ENCODE measurements around the gene SKI.
"Not testable (repeated sequence)": the region's sequence is repeated elsewhere in the genome, so short reads cannot be mapped to it uniquely, and the experiment has no call there.

Gene SKI

GRCh38 chr1:2253036-2253796 lies 25.1 kb downstream of the SKI start:
- no peak overlapping the region for H3K27ac ChIP-seq (ENCODE audit: low read depth, low read length)
- H3K36me3 ChIP-seq (ENCODE audit: insufficient read depth, low read length), result peaks cover 4% of the 10 kb centered on the region
- H3K4me3 ChIP-seq (ENCODE audit: low read depth in 1 of 2, low read length in 2 of 2), result no peak overlapping the region
- H3K4me1 ChIP-seq (ENCODE audit: insufficient read depth, low read length), result peaks cover 80% of the 10 kb centered on the region
- H3K9me3 ChIP-seq (ENCODE audit: low read length), result no peaks in the 10 kb centered on the region
- no peaks in the 10 kb centered on the region for H3K27me3 ChIP-seq (ENCODE audit: control insufficient read depth in 1 of 2, insufficient read depth in 2 of 2, low read length in 2 of 2)
- H3K9ac ChIP-seq (ENCODE audit: low read length), result no peak overlapping the region

GRCh38 chr1:2253797-2254480 lies 25.8 kb downstream of the SKI start:
- H3K4me1 ChIP-seq (ENCODE audit: insufficient read depth, low read length), result peaks cover 80% of the 10 kb centered on the region
- H3K9ac ChIP-seq (ENCODE audit: low read length), result no peak overlapping the region
- H3K27ac ChIP-seq (ENCODE audit: low read depth, low read length), result no peak overlapping the region
- H3K9me3 ChIP-seq (ENCODE audit: low read length), result no peaks in the 10 kb centered on the region
- peaks cover 4% of the 10 kb centered on the region for H3K36me3 ChIP-seq (ENCODE audit: insufficient read depth, low read length)
- H3K27me3 ChIP-seq (ENCODE audit: control insufficient read depth in 1 of 2, insufficient read depth in 2 of 2, low read length in 2 of 2), result no peaks in the 10 kb centered on the region
- H3K4me3 ChIP-seq (ENCODE audit: low read depth in 1 of 2, low read length in 2 of 2), result no peak overlapping the region

- H3K9me3 ChIP-seq (ENCODE audit: low read length), result no peaks in the 10 kb centered on the region
- no peak overlapping the region for H3K9ac ChIP-seq (ENCODE audit: low read length)
- H3K4me1 ChIP-seq (ENCODE audit: insufficient read depth, low read length), result peaks cover 80% of the 10 kb centered on the region
- no peak overlapping the region for H3K4me3 ChIP-seq (ENCODE audit: low read depth in 1 of 2, low read length in 2 of 2)
- H3K27ac ChIP-seq (ENCODE audit: low read depth, low read length), result no peak overlapping the region
- H3K27me3 ChIP-seq (ENCODE audit: control insufficient read depth in 1 of 2, insufficient read depth in 2 of 2, low read length in 2 of 2), result no peaks in the 10 kb centered on the region
- H3K36me3 ChIP-seq (ENCODE audit: insufficient read depth, low read length), result peaks cover 4% of the 10 kb centered on the region
Measured at GRCh38 chr1:2255047-2255419, 26.9 kb downstream of the SKI start.

- peaks cover 80% of the 10 kb centered on the region for H3K4me1 ChIP-seq (ENCODE audit: insufficient read depth, low read length)
- H3K9me3 ChIP-seq (ENCODE audit: low read length), result no peaks in the 10 kb centered on the region
- H3K27ac ChIP-seq (ENCODE audit: low read depth, low read length), result no peak overlapping the region
Measured at GRCh38 chr1:2255420-2256369, 27.6 kb downstream of the SKI start.

GRCh38 chr1:2256435-2257244 lies 28.5 kb downstream of the SKI start:
- no peak overlapping the region for H3K27ac ChIP-seq (ENCODE audit: low read depth, low read length)
- H3K9ac ChIP-seq (ENCODE audit: low read length), result no peak overlapping the region
- H3K9me3 ChIP-seq (ENCODE audit: low read length), result no peaks in the 10 kb centered on the region
- H3K4me1 ChIP-seq (ENCODE audit: insufficient read depth, low read length), result peaks cover 72% of the 10 kb centered on the region
- H3K27me3 ChIP-seq (ENCODE audit: control insufficient read depth in 1 of 2, insufficient read depth in 2 of 2, low read length in 2 of 2), result no peaks in the 10 kb centered on the region
- H3K36me3 ChIP-seq (ENCODE audit: insufficient read depth, low read length), result peaks cover 4% of the 10 kb centered on the region
- no peak overlapping the region for H3K4me3 ChIP-seq (ENCODE audit: low read depth in 1 of 2, low read length in 2 of 2)

More at GRCh38 chr1:2255420-2256369, 27.6 kb downstream of the SKI start:
- Histone ChIP-seq H3K4me3 (ENCODE audit: low read depth in 1 of 2, low read length in 2 of 2) (no peak overlapping the region), H3K9ac (ENCODE audit: low read length) (no peak overlapping the region), H3K36me3 (ENCODE audit: insufficient read depth, low read length) (peaks cover 4% of the 10 kb centered on the region), H3K27me3 (ENCODE audit: control insufficient read depth in 1 of 2, insufficient read depth in 2 of 2, low read length in 2 of 2) (no peaks in the 10 kb centered on the region)

- Histone ChIP-seq H3K4me1 (ENCODE audit: insufficient read depth, low read length) (peaks cover 66% of the 10 kb centered on the region), H3K9me3 (ENCODE audit: low read length) (no peaks in the 10 kb centered on the region), H3K36me3 (ENCODE audit: insufficient read depth, low read length) (peaks cover 4% of the 10 kb centered on the region), H3K27me3 (ENCODE audit: control insufficient read depth in 1 of 2, insufficient read depth in 2 of 2, low read length in 2 of 2) (no peaks in the 10 kb centered on the region), H3K27ac (ENCODE audit: low read depth, low read length) (no peak overlapping the region), H3K4me3 (ENCODE audit: low read depth in 1 of 2, low read length in 2 of 2) (no peak overlapping the region), H3K9ac (ENCODE audit: low read length) (no peak overlapping the region)
Measured at GRCh38 chr1:2257245-2257627, 29.1 kb downstream of the SKI start.

- Histone ChIP-seq H3K4me3 (ENCODE audit: low read depth in 1 of 2, low read length in 2 of 2) (no peak overlapping the region), H3K9ac (ENCODE audit: low read length) (no peak overlapping the region), H3K36me3 (ENCODE audit: insufficient read depth, low read length) (peaks cover 4% of the 10 kb centered on the region), H3K27ac (ENCODE audit: low read depth, low read length) (no peak overlapping the region), H3K9me3 (ENCODE audit: low read length) (no peaks in the 10 kb centered on the region), H3K27me3 (ENCODE audit: control insufficient read depth in 1 of 2, insufficient read depth in 2 of 2, low read length in 2 of 2) (no peaks in the 10 kb centered on the region), H3K4me1 (ENCODE audit: insufficient read depth, low read length) (peaks cover 62% of the 10 kb centered on the region)
Measured at GRCh38 chr1:2258122-2258681, 30.1 kb downstream of the SKI start.

GRCh38 chr1:2258996-2259395 lies 30.9 kb downstream of the SKI start:
- Histone ChIP-seq H3K36me3 (ENCODE audit: insufficient read depth, low read length) (no peaks in the 10 kb centered on the region), H3K27me3 (ENCODE audit: control insufficient read depth in 1 of 2, insufficient read depth in 2 of 2, low read length in 2 of 2) (no peaks in the 10 kb centered on the region), H3K4me3 (ENCODE audit: low read depth in 1 of 2, low read length in 2 of 2) (no peak overlapping the region), H3K27ac (ENCODE audit: low read depth, low read length) (no peak overlapping the region), H3K9me3 (ENCODE audit: low read length) (no peaks in the 10 kb centered on the region), H3K4me1 (ENCODE audit: insufficient read depth, low read length) (peaks cover 62% of the 10 kb centered on the region), H3K9ac (ENCODE audit: low read length) (no peak overlapping the region)

- no peaks in the 10 kb centered on the region for H3K36me3 ChIP-seq (ENCODE audit: insufficient read depth, low read length)
- H3K27me3 ChIP-seq (ENCODE audit: control insufficient read depth in 1 of 2, insufficient read depth in 2 of 2, low read length in 2 of 2), result no peaks in the 10 kb centered on the region
- H3K9me3 ChIP-seq (ENCODE audit: low read length), result no peaks in the 10 kb centered on the region
- no peak overlapping the region for H3K9ac ChIP-seq (ENCODE audit: low read length)
- peaks cover 54% of the 10 kb centered on the region for H3K4me1 ChIP-seq (ENCODE audit: insufficient read depth, low read length)
- no peak overlapping the region for H3K27ac ChIP-seq (ENCODE audit: low read depth, low read length)
- H3K4me3 ChIP-seq (ENCODE audit: low read depth in 1 of 2, low read length in 2 of 2), result no peak overlapping the region
Measured at GRCh38 chr1:2259668-2260402, 31.7 kb downstream of the SKI start.

- not testable (repeated sequence) for H3K9ac ChIP-seq (ENCODE audit: low read length); H3K27ac ChIP-seq (ENCODE audit: low read depth, low read length); H3K27me3 ChIP-seq (ENCODE audit: control insufficient read depth in 1 of 2, insufficient read depth in 2 of 2, low read length in 2 of 2); H3K4me3 ChIP-seq (ENCODE audit: low read depth in 1 of 2, low read length in 2 of 2); H3K9me3 ChIP-seq (ENCODE audit: low read length); H3K36me3 ChIP-seq (ENCODE audit: insufficient read depth, low read length)
- peaks cover 52% of the 10 kb centered on the region for H3K4me1 ChIP-seq (ENCODE audit: insufficient read depth, low read length)
Measured at GRCh38 chr1:2260470-2260869, 32.4 kb downstream of the SKI start.
